Type B pancreatic cell (in vitro differentiated cells): Measurements from ENCODE around the gene STOML1. TPM values are rescaled to one million over a fixed set of nuclear protein-coding genes. Genes with fewer than 3 reads are reported as not detected.

Source experiments
- DNase-seq: peaks from one replicate; pipeline ENCODE4 v3.0.0; 2021; ENCODE audit warnings: mixed read lengths; ENCODE audit not compliant: unreplicated experiment; ENCODE audit errors: extremely low spot score
- H3K27ac Mint-ChIP-seq: 2 replicates; pipeline ENCODE4 v1.8.0; 2021; ENCODE audit warnings: mild to moderate bottlenecking, mixed read lengths
- H3K27me3 Mint-ChIP-seq: 2 replicates; pipeline ENCODE4 v1.8.0; 2021; ENCODE audit warnings: mixed read lengths
- H3K36me3 Mint-ChIP-seq: 2 replicates; pipeline ENCODE4 v1.8.0; 2021; ENCODE audit warnings: mixed read lengths
- H3K4me1 Mint-ChIP-seq: one replicate; pipeline ENCODE4 v1.8.0; 2021; ENCODE audit warnings: mixed read lengths; ENCODE audit not compliant: unreplicated experiment
- H3K4me3 Mint-ChIP-seq: 2 replicates; pipeline ENCODE4 v1.8.0; 2021; ENCODE audit warnings: mild to moderate bottlenecking, mixed read lengths
- H3K9me3 Mint-ChIP-seq: 2 replicates; pipeline ENCODE4 v1.8.0; 2021; ENCODE audit warnings: mixed read lengths
- total RNA-seq: library from RNA; stranded (reverse); gene quantifications from 2 replicates; pipeline ENCODE4 v1.2.1, GENCODE V29; 2021; ENCODE audit warnings: low replicate concordance
- TF ChIP-seq, protein P1 (sequence below): fragments of 200-600 bp; sonication (generic); conservative IDR thresholded peaks from 2 replicates; pipeline ENCODE4 v1.5.0; 2021; ENCODE audit warnings: antibody characterized with exemption, mild to moderate bottlenecking

STOML1 gene
- total RNA-seq, 1 donor from 2014 or later, result 10.4 TPM

GRCh38 chr15:74011610-74012009, 19.5 kb upstream of the STOML1 start:
- Mint-ChIP-seq H3K27me3 (no peaks in the 10 kb centered on the region), H3K36me3 (peaks cover 22% of the 10 kb centered on the region), H3K27ac (no peak overlapping the region), H3K9me3 (no peaks in the 10 kb centered on the region), H3K4me1 (peaks cover 17% of the 10 kb centered on the region), H3K4me3 (no peak overlapping the region)
- no peak for DNase-seq
- TF ChIP-seq, protein P1, sequence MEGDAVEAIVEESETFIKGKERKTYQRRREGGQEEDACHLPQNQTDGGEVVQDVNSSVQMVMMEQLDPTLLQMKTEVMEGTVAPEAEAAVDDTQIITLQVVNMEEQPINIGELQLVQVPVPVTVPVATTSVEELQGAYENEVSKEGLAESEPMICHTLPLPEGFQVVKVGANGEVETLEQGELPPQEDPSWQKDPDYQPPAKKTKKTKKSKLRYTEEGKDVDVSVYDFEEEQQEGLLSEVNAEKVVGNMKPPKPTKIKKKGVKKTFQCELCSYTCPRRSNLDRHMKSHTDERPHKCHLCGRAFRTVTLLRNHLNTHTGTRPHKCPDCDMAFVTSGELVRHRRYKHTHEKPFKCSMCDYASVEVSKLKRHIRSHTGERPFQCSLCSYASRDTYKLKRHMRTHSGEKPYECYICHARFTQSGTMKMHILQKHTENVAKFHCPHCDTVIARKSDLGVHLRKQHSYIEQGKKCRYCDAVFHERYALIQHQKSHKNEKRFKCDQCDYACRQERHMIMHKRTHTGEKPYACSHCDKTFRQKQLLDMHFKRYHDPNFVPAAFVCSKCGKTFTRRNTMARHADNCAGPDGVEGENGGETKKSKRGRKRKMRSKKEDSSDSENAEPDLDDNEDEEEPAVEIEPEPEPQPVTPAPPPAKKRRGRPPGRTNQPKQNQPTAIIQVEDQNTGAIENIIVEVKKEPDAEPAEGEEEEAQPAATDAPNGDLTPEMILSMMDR, result no peak

DNA sequence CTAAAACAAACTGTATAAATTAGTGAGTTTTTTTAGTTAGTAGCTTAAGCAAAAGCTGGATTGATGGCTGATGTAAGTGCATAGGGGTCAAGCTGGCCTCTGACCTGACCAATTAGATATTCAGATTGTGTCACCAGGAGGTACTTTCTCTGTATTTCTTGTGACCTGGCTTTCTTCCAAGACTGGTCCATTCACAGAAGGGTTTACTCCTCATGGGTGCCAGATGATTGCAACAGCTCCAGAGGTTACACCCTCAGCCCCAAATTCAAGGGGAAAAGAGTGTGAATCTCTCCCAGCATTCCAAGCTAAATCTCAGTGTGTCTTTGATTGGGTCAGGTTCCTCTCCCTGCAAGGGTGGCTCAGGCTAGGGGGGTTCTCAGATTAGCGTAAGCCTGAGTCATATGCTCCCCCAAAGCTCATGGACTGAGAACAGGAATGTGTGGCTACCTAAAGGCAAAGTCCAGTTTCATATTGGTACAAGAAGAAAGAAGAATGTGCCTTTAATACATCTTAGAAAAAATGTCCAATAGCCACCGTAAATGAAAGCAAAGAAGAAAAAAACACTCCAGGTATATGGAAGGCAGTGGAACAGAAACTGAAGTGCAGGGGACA, 18.9 kb upstream of the STOML1 start:
- no peak for DNase-seq
- Mint-ChIP-seq H3K4me3 (no peak overlapping the region), H3K36me3 (peaks cover 26% of the 10 kb centered on the region), H3K27ac (no peak overlapping the region), H3K27me3 (no peaks in the 10 kb centered on the region), H3K4me1 (peaks cover 17% of the 10 kb centered on the region), H3K9me3 (no peaks in the 10 kb centered on the region)
- TF ChIP-seq, protein P1, result no peak

- Mint-ChIP-seq H3K4me1 (peaks cover 17% of the 10 kb centered on the region), H3K36me3 (peaks cover 24% of the 10 kb centered on the region), H3K27me3 (no peaks in the 10 kb centered on the region), H3K9me3 (no peaks in the 10 kb centered on the region), H3K4me3 (no peak overlapping the region), H3K27ac (no peak overlapping the region)
- DNase-seq, result no peak
- TF ChIP-seq, protein P1, result no peak
These were observed 16.8 kb upstream of the STOML1 start for GRCh38 chr15:74008901-74009300.

DNA sequence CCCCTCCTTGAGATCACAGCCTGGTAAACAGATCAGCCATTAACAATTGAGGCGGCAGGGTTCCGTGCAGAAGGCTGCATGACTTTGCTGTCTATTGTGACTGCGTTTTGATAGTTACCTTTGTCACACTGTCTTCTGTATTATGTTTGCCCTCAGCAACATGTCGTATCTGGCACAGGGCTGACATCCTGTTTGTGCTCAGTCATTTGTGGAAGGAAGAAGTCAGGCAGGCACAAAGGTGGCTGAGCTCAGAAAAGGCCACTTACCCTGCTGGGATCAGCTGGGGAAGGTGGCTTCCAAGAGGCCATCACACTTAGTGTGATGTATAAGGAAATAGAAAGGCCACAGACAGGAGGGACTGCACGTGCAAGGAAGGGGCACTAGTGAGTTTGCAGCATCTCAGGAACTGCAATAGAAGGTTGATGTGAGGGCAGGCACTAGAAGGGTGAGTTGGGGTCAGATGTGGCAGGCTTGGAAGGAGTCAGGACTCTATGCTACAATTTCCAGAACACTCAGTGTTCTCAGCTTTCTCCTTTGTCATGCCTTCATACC, 15.8 kb upstream of the STOML1 start:
- no peaks in the 10 kb centered on the region for H3K9me3 Mint-ChIP-seq
- peak overlapping the region; percentile 7 for H3K27ac Mint-ChIP-seq
- H3K27me3 Mint-ChIP-seq, result no peaks in the 10 kb centered on the region
- no peak for DNase-seq
- H3K4me3 Mint-ChIP-seq, result no peak overlapping the region
- TF ChIP-seq, protein P1, result no peak
- peaks cover 29% of the 10 kb centered on the region for H3K36me3 Mint-ChIP-seq
- H3K4me1 Mint-ChIP-seq, result peaks cover 17% of the 10 kb centered on the region

DNA sequence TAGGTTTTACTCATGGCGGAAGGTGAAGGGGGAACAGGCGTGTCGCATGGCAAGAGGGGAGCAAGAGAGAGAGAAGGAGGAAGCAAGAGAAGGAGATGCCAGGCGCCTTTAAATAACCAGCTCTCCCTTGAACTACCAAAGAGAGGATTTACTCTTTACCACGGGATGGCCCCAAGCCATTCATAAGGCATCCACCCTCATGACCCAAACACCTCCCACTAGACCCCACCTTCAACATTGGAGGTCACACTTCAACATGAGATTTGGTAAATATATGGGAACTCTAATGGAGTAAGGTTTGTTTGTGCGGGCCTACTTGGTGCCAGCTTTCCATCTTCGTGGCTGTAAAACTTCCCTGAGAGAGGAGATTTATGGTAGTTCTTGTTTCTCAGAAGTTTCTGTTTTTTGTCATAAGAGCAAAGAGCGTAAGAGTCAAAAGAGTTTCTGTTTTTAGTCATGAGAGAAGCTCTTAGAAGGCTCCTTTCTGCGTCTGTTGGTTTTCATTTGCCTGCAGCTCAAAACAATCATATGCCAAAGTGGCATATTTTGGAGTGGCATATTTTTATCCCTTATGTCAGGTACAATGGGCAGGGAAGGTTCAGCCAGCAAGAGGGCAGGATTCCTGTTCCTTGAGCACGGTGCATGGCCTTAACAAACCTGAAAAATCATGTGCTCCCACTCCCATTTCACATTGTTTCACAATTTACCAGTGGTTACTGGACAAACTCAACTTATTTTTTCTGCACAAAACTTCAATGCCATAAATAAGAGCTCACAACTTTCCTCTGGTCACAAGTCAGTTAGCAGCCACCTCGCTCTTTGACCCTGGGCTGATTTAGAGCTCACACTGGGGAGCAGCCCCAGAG, 14.9 kb upstream of the STOML1 start:
- no peaks in the 10 kb centered on the region for H3K27me3 Mint-ChIP-seq
- peaks cover 29% of the 10 kb centered on the region for H3K36me3 Mint-ChIP-seq
- H3K4me3 Mint-ChIP-seq, result no peak overlapping the region
- H3K4me1 Mint-ChIP-seq, result peaks cover 17% of the 10 kb centered on the region
- no peaks in the 10 kb centered on the region for H3K9me3 Mint-ChIP-seq
- DNase-seq, result no peak
- H3K27ac Mint-ChIP-seq, result no peak overlapping the region
- TF ChIP-seq, protein P1, result no peak
